Measurements from ENCODE around the gene ZNF451.

DNA sequence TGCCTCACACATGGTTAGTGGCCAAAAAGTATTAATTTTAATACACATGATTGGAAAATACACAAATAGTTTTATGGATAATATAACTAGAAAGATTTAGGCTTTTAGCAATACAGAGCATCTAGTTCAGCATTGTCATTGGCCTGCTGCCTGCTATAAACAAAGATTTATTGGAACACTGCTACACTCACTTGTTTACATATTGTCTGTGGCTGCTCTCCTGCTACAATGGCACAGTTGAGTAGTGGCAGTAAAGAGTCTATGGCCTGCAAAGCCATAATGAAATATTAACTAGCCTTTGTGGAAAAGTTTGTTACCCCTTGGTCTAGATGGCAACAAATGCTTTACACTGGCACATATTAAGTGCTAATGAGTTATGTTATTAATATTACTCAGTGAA is 37.8 kb downstream of the ZNF451 start:
- TF ChIP-seq, protein P1, sequence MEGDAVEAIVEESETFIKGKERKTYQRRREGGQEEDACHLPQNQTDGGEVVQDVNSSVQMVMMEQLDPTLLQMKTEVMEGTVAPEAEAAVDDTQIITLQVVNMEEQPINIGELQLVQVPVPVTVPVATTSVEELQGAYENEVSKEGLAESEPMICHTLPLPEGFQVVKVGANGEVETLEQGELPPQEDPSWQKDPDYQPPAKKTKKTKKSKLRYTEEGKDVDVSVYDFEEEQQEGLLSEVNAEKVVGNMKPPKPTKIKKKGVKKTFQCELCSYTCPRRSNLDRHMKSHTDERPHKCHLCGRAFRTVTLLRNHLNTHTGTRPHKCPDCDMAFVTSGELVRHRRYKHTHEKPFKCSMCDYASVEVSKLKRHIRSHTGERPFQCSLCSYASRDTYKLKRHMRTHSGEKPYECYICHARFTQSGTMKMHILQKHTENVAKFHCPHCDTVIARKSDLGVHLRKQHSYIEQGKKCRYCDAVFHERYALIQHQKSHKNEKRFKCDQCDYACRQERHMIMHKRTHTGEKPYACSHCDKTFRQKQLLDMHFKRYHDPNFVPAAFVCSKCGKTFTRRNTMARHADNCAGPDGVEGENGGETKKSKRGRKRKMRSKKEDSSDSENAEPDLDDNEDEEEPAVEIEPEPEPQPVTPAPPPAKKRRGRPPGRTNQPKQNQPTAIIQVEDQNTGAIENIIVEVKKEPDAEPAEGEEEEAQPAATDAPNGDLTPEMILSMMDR (IDR thresholded peaks at IDR 0.05), result no peak
- no peak for TF ChIP-seq EZH2 (IDR thresholded peaks at IDR 0.05; ENCODE audit: borderline replicate concordance, insufficient read depth, low read depth, low read length, poor library complexity, severe bottlenecking)

All from B cell (primary cell).